ENCODE results near the gene ABHD15.
A peak's percentile ranks its signal among the peaks of the same experiment; 100 is the strongest.

Gene ABHD15

DNA sequence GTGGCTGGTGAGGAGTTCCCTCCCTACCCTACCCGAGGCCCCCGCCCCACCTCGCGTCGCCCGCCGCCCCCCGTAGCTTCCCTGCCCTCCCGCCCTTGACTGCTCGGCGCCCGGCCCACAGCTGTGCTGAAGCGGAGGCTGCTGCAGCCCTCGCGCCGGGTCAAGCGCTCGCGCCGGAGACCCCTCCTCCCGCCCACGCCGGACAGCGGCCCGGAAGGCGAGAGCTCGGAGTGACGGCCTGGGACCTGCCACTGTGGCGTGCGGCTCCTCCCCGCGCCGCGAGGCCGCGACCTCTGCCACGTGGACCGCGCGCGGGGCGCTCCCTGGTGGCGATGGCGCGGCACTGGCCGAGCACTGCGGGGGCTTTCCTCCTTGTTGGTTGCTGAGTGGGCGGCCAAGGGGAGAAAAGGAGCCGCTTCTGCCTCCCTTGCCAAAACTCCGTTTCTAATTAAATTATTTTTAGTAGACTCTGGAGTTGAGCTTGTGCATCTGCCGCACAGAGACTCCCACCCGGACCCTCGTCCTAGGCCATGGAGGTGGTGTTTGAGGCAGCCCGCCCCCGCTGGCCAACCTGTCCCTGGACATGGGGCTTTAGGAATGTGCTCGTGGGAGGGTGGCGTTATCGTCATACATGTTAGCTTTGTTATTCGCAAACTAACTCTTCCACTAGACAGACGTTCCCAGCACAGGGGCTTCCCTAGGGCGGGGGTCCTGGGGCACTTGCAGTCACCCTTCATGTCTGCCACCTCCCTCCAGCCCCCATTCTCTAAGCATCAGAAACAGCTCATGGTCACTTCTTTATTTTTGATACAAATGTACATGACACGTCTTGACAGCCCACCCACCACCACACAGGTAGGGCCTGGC lies 6.1 kb upstream of the ABHD15 start:
- DNase-seq (ENCODE audit: low read depth), result no peak
- TF ChIP-seq MYC (IDR thresholded peaks at IDR 0.05; ENCODE audit: low read depth, low read length), result no peak
- TF ChIP-seq, protein P1, sequence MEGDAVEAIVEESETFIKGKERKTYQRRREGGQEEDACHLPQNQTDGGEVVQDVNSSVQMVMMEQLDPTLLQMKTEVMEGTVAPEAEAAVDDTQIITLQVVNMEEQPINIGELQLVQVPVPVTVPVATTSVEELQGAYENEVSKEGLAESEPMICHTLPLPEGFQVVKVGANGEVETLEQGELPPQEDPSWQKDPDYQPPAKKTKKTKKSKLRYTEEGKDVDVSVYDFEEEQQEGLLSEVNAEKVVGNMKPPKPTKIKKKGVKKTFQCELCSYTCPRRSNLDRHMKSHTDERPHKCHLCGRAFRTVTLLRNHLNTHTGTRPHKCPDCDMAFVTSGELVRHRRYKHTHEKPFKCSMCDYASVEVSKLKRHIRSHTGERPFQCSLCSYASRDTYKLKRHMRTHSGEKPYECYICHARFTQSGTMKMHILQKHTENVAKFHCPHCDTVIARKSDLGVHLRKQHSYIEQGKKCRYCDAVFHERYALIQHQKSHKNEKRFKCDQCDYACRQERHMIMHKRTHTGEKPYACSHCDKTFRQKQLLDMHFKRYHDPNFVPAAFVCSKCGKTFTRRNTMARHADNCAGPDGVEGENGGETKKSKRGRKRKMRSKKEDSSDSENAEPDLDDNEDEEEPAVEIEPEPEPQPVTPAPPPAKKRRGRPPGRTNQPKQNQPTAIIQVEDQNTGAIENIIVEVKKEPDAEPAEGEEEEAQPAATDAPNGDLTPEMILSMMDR (IDR thresholded peaks at IDR 0.05; ENCODE audit: low read depth, low read length), result no peak
- TF ChIP-seq POLR2A (IDR thresholded peaks at IDR 0.05; ENCODE audit: extremely low read depth, insufficient read length), result no peak
- no peak overlapping the region for H3K4me3 ChIP-seq (ENCODE audit: low read depth, low read length)

DNA sequence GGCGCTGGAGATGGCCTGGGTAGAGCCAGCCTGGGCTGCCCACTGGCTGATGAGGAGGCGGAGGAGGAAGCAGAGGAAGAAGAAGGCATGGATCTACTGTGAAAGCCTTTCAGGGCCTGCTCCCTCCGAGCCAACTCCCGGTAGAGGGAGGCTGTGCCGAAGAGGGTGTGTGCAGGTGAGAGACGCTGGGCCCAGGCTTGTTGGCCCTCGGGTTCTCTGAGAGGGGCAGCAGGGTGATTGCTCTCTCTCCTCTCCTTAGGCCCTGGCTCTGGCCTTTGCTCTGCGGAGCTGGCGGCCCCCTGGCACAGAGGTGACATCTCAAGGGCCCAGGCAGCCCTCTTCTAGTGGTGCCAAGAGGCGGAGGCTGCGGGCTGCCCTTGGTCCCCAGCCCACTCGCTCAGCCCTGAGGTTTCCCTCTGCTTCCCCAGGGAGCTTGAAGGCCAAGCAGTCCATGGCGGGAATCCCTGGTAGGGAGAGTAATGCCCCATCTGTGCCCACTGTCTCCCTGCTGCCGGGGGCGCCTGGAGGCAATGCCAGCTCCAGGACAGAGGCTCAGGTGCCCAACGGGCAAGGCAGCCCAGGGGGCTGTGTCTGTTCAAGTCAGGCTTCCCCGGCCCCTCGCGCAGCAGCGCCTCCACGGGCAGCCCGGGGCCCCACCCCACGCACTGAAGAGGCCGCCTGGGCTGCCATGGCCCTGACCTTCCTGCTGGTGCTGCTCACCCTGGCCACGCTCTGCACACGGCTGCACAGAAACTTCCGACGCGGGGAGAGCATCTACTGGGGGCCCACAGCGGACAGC lies 5.2 kb upstream of the ABHD15 start:
- peak; percentile 7 for DNase-seq (ENCODE audit: low read depth)
- H3K4me3 ChIP-seq (ENCODE audit: low read depth, low read length), result no peak overlapping the region
- TF ChIP-seq MYC (IDR thresholded peaks at IDR 0.05; ENCODE audit: low read depth, low read length) (no peak), POLR2A (IDR thresholded peaks at IDR 0.05; ENCODE audit: extremely low read depth, insufficient read length) (no peak)
- TF ChIP-seq, protein P2, sequence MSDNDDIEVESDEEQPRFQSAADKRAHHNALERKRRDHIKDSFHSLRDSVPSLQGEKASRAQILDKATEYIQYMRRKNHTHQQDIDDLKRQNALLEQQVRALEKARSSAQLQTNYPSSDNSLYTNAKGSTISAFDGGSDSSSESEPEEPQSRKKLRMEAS (IDR thresholded peaks at IDR 0.05; ENCODE audit: low read depth, low read length), result no peak
- TF ChIP-seq, protein P1 (IDR thresholded peaks at IDR 0.05; ENCODE audit: low read depth, low read length), result no peak

DNA sequence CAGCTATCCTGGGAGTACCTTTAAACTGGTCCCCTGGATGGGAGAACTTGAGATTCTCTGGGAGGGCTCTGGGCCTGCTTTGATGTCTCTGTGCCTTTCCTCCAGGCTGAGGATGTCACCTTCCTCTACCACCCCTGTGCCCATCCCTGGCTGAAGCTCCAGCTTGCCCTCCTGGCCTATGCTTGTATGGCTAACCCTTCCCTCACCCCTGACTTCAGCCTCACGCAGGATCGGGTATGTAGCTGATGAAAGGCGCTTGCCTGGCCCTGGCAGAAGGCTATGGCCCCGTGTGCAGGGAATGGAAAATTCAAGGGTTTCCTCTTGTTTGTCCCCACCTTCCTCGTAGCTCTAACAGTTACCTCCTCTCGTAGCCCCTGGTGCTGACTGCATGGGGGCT lies 4.6 kb upstream of the ABHD15 start:
- no peak overlapping the region for H3K4me3 ChIP-seq (ENCODE audit: low read depth, low read length)
- no peak for DNase-seq (ENCODE audit: low read depth)

DNA sequence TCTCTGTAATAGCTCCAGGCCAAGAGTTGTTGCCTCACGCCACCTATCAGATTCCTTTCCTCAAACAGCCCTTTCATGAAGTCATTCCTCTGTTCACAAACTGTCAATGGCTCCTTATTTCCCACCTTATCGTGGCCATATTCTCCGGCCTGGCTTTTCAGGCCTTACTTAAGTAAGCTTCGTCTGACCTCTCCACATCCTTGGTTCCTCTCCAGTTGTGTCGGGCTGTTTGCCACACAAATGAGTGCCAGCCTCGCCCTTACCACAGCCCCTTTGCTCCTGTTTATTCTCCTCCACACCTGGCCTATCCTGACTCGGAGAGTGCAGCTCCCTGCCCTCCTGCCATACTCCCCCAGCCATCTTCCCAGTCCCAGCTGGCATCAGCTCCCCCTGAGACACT lies 3.7 kb upstream of the ABHD15 start:
- no peak overlapping the region for H3K4me3 ChIP-seq (ENCODE audit: low read depth, low read length)
- no peak for DNase-seq (ENCODE audit: low read depth)
- no peak for TF ChIP-seq POLR2A (IDR thresholded peaks at IDR 0.05; ENCODE audit: extremely low read depth, insufficient read length)
- TF ChIP-seq, protein P2 (IDR thresholded peaks at IDR 0.05; ENCODE audit: low read depth, low read length), result no peak
- TF ChIP-seq, protein P1 (IDR thresholded peaks at IDR 0.05; ENCODE audit: low read depth, low read length), result no peak
- TF ChIP-seq MYC (IDR thresholded peaks at IDR 0.05; ENCODE audit: low read depth, low read length), result no peak

More for the DNA sequence above, 4.6 kb upstream of the ABHD15 start:
- TF ChIP-seq, protein P1 (IDR thresholded peaks at IDR 0.05; ENCODE audit: low read depth, low read length), result no peak
- no peak for TF ChIP-seq POLR2A (IDR thresholded peaks at IDR 0.05; ENCODE audit: extremely low read depth, insufficient read length)
- TF ChIP-seq, protein P2 (IDR thresholded peaks at IDR 0.05; ENCODE audit: low read depth, low read length), result no peak

DNA sequence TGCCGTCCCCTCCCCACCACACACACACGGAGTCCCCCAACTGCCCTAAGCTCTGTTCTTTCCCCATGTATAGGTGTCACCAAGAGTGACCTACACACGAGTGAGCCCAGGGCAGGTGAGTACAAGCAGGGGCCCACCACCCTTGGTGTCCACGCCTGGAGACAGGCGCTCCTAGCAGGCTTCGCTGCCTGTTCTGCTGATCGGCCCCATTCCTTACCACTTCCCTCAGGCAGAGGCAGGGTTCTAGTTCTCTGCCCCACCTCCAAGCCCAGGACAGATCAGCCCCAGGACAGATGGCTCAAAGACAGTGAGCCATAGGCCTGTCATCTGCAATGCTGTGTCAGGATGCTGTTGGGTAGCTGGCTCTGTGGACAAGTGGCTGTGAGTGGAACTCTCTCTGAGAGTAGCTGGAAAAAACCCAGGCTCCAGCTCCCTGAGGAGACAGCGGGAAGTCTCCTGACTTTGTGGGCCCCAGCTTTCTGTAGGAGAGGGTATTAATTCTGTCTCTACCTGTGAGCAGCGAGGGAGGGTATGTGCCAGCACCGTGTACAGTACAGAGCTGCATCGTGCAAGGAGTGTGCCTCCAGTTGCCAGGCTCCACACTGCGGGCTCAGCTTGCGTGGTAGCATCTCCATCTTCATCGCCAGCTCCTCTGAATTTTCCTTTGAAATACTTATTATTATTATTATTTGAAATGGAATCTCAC lies 2.6 kb upstream of the ABHD15 start:
- peak overlapping the region; percentile 74 for H3K4me3 ChIP-seq (ENCODE audit: low read depth, low read length)
- TF ChIP-seq, protein P2 (IDR thresholded peaks at IDR 0.05; ENCODE audit: low read depth, low read length), result no peak
- TF ChIP-seq POLR2A (IDR thresholded peaks at IDR 0.05; ENCODE audit: extremely low read depth, insufficient read length) (no peak), MYC (IDR thresholded peaks at IDR 0.05; ENCODE audit: low read depth, low read length) (no peak)
- TF ChIP-seq, protein P1 (IDR thresholded peaks at IDR 0.05; ENCODE audit: low read depth, low read length), result no peak
- DNase-seq (ENCODE audit: low read depth), result no peak
